HEK293T (cell line): ENCODE results near the gene SSH2.
"Not testable (repeated sequence)": the region's sequence is repeated elsewhere in the genome, so short reads cannot be mapped to it uniquely, and the experiment has no call there.

Experiments used
- CTCF ChIA-PET: fragments of 350-600 bp; formaldehyde crosslinking; extraction: SDS; loops from one replicate; lab custom pipeline; 2021; ENCODE audit warnings: antibody characterized with exemption, inconsistent platforms; lab: Yijun Ruan, JAX
- POLR2A ChIA-PET: fragments of 350-600 bp; formaldehyde crosslinking; extraction: SDS; loops from one replicate; lab custom pipeline; 2020; ENCODE audit warnings: antibody characterized with exemption, inconsistent platforms; lab: Yijun Ruan, JAX
- DNase-seq: peaks from one replicate; pipeline ENCODE4 v3.0.0; 2012; ENCODE audit warnings: mixed read lengths; ENCODE audit errors: extremely low spot score
- ARNT ChIP-seq: fragments of 450-650 bp; IDR thresholded peaks from 2 replicates; pipeline ENCODE4 v1.6.1; 2017; ENCODE audit warnings: mild to moderate bottlenecking
- BHLHE40 ChIP-seq: fragments of 450-650 bp; IDR thresholded peaks from 2 replicates; pipeline ENCODE4 v1.6.1; 2016; ENCODE audit warnings: mild to moderate bottlenecking, moderate library complexity, borderline replicate concordance
- CTBP1 ChIP-seq: fragments of 450-650 bp; IDR thresholded peaks from 2 replicates; pipeline ENCODE4 v1.6.1; 2016; ENCODE audit warnings: borderline replicate concordance
- ELF4 ChIP-seq: fragments of 450-650 bp; IDR thresholded peaks from 2 replicates; pipeline ENCODE4 v1.6.1; 2017; ENCODE audit warnings: antibody characterized with exemption
- FOXA1 ChIP-seq: fragments of 450-650 bp; IDR thresholded peaks from 2 replicates; pipeline ENCODE4 v1.6.1; 2016; ENCODE audit warnings: mild to moderate bottlenecking
- FOXK2 ChIP-seq: fragments of 450-650 bp; IDR thresholded peaks from 2 replicates; pipeline ENCODE4 v1.6.1; 2016; ENCODE audit warnings: mild to moderate bottlenecking
- FOXM1 ChIP-seq: fragments of 450-650 bp; IDR thresholded peaks from 2 replicates; pipeline ENCODE4 v1.6.1; 2017; ENCODE audit warnings: mild to moderate bottlenecking, borderline replicate concordance
- HDGF ChIP-seq: fragments of 450-650 bp; IDR thresholded peaks from 2 replicates; pipeline ENCODE4 v1.6.1; 2017; ENCODE audit warnings: antibody characterized with exemption, borderline replicate concordance
- L3MBTL2 ChIP-seq: fragments of 450-650 bp; conservative IDR thresholded peaks from 2 replicates; pipeline ENCODE4 v1.6.1; 2016; ENCODE audit warnings: mild to moderate bottlenecking
- LEF1 ChIP-seq: fragments of 450-650 bp; IDR thresholded peaks from 2 replicates; pipeline ENCODE4 v1.6.1; 2017; ENCODE audit warnings: mild to moderate bottlenecking, borderline replicate concordance
- NFRKB ChIP-seq: fragments of 450-650 bp; IDR thresholded peaks from 2 replicates; pipeline ENCODE4 v1.6.1; 2016; ENCODE audit warnings: mild to moderate bottlenecking, moderate library complexity
- PKNOX1 ChIP-seq: fragments of 450-650 bp; IDR thresholded peaks from 2 replicates; pipeline ENCODE4 v1.6.1; 2016
- SP1 ChIP-seq: fragments of 450-650 bp; IDR thresholded peaks from 2 replicates; pipeline ENCODE4 v1.6.1; 2017
- SUZ12 ChIP-seq: fragments of 450-650 bp; IDR thresholded peaks from 2 replicates; pipeline ENCODE4 v1.6.1; 2016; ENCODE audit warnings: mild to moderate bottlenecking
- TARDBP ChIP-seq: fragments of 450-650 bp; IDR thresholded peaks from 2 replicates; pipeline ENCODE4 v1.6.1; 2016
- ZNF384 ChIP-seq: fragments of 450-650 bp; IDR thresholded peaks from 2 replicates; pipeline ENCODE4 v1.6.1; 2016

Gene SSH2

DNA sequence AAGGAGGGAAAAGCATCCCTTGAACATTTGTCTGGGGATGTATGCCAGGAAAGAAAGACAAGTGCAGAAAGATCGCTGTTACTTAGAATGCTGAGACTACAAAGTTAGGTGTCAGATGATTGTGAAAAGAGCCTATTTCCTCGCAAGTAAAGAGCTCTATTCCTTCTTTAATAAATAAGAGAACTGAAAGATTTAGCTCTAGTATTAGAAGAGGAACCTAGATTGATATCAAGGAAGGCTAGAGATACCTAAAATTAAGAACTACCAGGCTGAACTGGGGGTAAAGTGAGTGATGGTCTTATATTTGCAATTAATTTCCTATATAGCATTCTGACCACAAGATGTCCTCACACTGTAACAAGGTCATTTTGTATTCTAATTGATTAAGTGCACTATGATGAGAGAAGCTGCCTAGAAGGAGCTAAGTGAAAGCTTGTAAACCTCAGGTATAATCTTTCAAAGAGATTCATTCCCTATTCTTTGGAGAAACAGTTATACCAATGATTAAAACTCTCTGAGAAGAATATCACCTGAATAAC lies 62.3 kb downstream of the SSH2 start:
- TF ChIP-seq L3MBTL2: no peak
- TF ChIP-seq CTBP1: no peak
- TF ChIP-seq FOXK2: no peak
- TF ChIP-seq TARDBP: no peak
- no peak for DNase-seq
- CTCF ChIA-PET: interaction anchor here (0.7 to 2.0 kb wide), 4 partner anchors 13 to 688 kb away, joined by 4 to 10 read pairs (median 4); partner anchors contain the start of genes MYO18A and SSH2
- POLR2A ChIA-PET: interaction anchor here (1.1 to 1.3 kb wide), 3 partner anchors 21 to 63 kb away, joined by 3 to 4 read pairs (median 3); partner anchors contain the start of gene SSH2

DNA sequence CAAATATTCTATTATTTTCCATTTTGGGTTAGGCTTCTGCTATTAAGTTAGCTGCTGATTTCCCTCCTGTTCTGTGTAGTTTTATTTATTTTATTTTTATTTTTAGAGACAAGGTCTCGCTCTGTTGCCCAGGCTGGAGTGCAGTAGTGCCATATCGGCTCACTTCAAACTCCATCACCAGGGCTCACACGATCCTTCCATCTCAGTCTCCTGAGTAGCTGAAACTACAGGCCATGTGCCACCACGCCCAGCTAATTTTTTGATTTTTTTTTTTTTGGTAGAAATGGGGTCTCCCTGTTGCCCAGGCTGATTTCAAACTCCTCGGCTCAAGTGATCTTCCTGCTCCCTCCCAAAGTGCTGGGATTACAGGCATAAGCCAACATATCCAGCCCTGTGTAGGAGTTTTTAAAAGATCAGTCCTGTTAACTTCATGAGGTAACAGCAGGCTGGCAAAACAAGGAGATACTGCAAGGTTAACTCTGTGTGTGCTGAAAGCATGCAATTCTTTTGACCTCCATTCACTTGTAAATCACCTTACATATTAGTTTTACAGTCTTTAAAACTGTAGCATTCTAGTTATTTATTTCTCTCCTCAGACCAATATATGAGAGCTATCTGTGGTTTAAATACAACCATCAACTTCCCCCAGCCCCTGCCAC lies 63.2 kb downstream of the SSH2 start:
- POLR2A ChIA-PET: interaction anchor here (1.1 to 1.3 kb wide), 3 partner anchors 21 to 64 kb away, joined by 3 to 4 read pairs (median 3); partner anchors contain the start of gene SSH2
- CTCF ChIA-PET: interaction anchor here (0.7 to 2.0 kb wide), 4 partner anchors 12 to 64 kb away, joined by 3 to 10 read pairs (median 4); partner anchors contain the start of gene SSH2
- DNase-seq: no peak
- no peak for TF ChIP-seq ELF4

GRCh38 chr17:29864615-29865014 lies 65.4 kb downstream of the SSH2 start:
- TF ChIP-seq SUZ12: no peak
- no peak for TF ChIP-seq PKNOX1
- no peak for TF ChIP-seq FOXM1
- TF ChIP-seq BHLHE40: no peak

DNA sequence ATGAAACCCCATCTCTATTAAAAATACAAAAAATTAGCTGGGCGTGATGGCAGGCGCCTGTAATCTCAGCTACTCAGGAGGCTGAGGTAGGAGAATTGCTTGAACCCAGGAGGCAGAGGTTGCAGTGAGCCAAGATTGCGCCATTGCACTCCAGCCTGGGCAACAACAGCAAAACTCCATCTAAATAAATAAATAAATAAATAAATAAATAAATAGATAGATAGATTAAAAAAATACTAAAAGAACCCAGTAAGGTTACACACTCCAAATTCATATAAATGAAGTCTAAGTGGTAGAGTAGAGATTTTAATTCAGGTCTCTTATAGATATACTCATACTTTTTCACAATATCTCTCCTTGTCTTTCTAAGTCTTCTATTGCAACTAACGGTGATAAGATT lies 65.9 kb downstream of the SSH2 start:
- DNase-seq, CTCF ChIA-PET: not testable (repeated sequence)
- POLR2A ChIA-PET: interaction anchor here (0.6 kb wide), 1 partner anchor 474 kb away, joined by 3 read pairs; the partner anchor contains the start of gene TAOK1

More at GRCh38 chr17:29864615-29865014, 65.4 kb downstream of the SSH2 start:
- ChIA-PET CTCF (no interaction called here), POLR2A (interaction anchor here (0.6 kb wide), 1 partner anchor 474 kb away, joined by 3 read pairs; the partner anchor contains the start of gene TAOK1)
- DNase-seq: no peak

DNA sequence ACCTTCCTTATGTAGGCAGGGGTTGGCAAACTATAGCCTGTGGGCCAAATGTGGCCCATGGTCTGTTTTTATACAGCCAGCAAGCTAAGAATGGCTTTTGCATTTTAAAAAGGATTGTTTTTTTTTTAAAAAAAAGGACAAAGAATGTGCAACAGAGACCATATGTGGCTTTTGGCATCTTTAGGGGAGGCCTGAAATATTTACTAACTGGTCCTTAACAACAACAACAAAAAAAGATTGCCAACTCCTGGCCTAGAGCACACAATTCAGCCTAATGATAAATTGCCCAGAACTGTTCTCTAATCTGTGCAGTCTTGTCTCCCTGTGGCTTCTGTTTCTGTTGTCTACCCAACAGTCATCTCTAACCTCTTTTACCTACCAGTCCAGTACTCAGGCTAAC lies 67.1 kb downstream of the SSH2 start:
- POLR2A ChIA-PET: no interaction called here
- CTCF ChIA-PET: no interaction called here
- no peak for DNase-seq
- TF ChIP-seq FOXA1: no peak
- TF ChIP-seq LEF1: no peak
- no peak for TF ChIP-seq NFRKB
- TF ChIP-seq L3MBTL2: no peak
- no peak for TF ChIP-seq ELF4
- no peak for TF ChIP-seq PKNOX1
- no peak for TF ChIP-seq ZNF384
- no peak for TF ChIP-seq BHLHE40

DNA sequence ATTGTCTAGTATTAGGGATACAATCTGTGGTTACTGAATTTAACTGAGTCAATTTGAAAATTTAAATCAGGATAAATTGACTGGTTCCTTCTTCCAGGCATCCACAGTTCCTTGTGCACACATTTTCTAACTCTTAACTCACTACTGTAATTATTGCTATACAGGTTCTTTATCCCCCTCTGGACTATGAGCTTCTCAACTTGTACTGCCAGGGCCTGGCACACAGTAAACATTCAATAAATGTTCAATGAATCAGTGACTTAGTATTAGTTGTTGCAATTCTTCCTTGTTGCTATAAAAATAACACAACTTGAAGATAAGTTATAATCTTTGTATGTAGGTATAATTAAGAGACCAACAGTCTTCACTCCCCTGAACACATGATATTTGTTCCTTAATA lies 67.9 kb downstream of the SSH2 start:
- CTCF ChIA-PET: no interaction called here
- POLR2A ChIA-PET: no interaction called here
- DNase-seq: no peak
- TF ChIP-seq FOXA1: no peak
- TF ChIP-seq L3MBTL2: no peak
- TF ChIP-seq HDGF: no peak

- DNase-seq, CTCF ChIA-PET: not testable (repeated sequence)
- POLR2A ChIA-PET: interaction anchor here (1.0 kb wide), 1 partner anchor 71 kb away, joined by 3 read pairs; the partner anchor contains the start of gene SSH2
Observed at GRCh38 chr17:29859445-29859844, 70.6 kb downstream of the SSH2 start.

DNA sequence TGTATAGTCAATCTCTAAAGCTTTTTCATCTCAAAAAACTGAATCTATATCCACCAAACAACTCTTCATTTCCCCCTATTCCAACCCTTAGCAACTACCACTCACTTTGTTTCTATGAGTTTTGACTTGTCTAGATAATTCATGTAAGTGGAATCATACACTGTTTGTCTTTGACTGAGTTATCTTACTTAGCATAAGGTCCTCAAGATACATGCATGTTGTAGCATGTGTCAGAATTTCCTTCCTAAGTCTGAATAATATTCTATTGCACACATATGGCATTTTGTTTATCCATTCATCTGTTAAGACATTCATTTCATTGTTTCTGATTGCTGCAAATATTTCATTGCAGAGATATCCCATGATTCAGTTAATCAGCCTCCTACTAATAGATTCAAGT lies 72.2 kb downstream of the SSH2 start:
- DNase-seq: no peak
- TF ChIP-seq SUZ12: no peak
- TF ChIP-seq CTBP1: no peak
- TF ChIP-seq SP1: no peak
- TF ChIP-seq LEF1: no peak
- no peak for TF ChIP-seq ARNT
- no peak for TF ChIP-seq BHLHE40
- no peak for TF ChIP-seq TARDBP
- no peak for TF ChIP-seq PKNOX1
- no peak for TF ChIP-seq ELF4
- POLR2A ChIA-PET: no interaction called here
- CTCF ChIA-PET: no interaction called here

- CTCF ChIA-PET, DNase-seq, POLR2A ChIA-PET: not testable (repeated sequence)
Observed at GRCh38 chr17:29857105-29857504, 72.9 kb downstream of the SSH2 start.
